Adrenal gland (tissue), 12 donors: ENCODE results near the gene DGCR8. TPM values are rescaled to one million over a fixed set of nuclear protein-coding genes. Genes with fewer than 3 reads are reported as not detected.

ENCODE experiments used
- DNase-seq, 7 donors: peaks; one replicate each; pipeline ENCODE4 v3.0.0-alpha.2; 2019 to 2020
- H3K27ac ChIP-seq, 5 donors: fragments of 200-600 bp; sonication (generic) in 4 of 5; 1 replicate in 3 of 5; 2 replicates in 2 of 5; pipeline versions ENCODE4 v1.5.1 to v1.8.0; 2016 to 2020; ENCODE audit warnings: mild to moderate bottlenecking in 1 of 5
- H3K27me3 ChIP-seq: fragments of 200-600 bp; 2 replicates; pipeline ENCODE4 v1.8.0; 2021
- H3K36me3 ChIP-seq, 2 donors: fragments of 200-600 bp; replicated peaks in 1 of 2; 1 replicate in 1 of 2; 2 replicates in 1 of 2; pipeline versions ENCODE4 v1.5.1 to v1.8.0; 2018 to 2022
- H3K4me1 ChIP-seq, 2 donors: fragments of 200-600 bp; replicated peaks in 1 of 2; 1 replicate in 1 of 2; 2 replicates in 1 of 2; pipeline versions ENCODE4 v1.5.1 to v1.8.0; 2018 to 2021
- H3K4me3 ChIP-seq, 4 donors: fragments of 200-600 bp; sonication (generic) in 3 of 4; one replicate each; pipeline ENCODE4 v1.5.1; 2016 to 2018
- H3K9me3 ChIP-seq, 3 donors: fragments of 200-600 bp; sonication (generic) in 1 of 3; replicated peaks in 1 of 3; 1 replicate in 2 of 3; 2 replicates in 1 of 3; pipeline versions ENCODE4 v1.5.1 to v1.8.0; 2016 to 2021
- CTCF ChIP-seq, 6 experiments: fragments of 450-650 bp in 4 of 6; fragments of 200-600 bp in 2 of 6; sonication (generic) in 1 of 6; IDR thresholded peaks; 1 replicate in 5 of 6; 2 replicates in 1 of 6; pipeline versions ENCODE4 v1.5.1 to v1.8.0; 2016 to 2021; ENCODE audit warnings: antibody characterized with exemption in 6 of 6, mild to moderate bottlenecking in 2 of 6, moderate library complexity in 1 of 6
- POLR2A ChIP-seq, 2 donors: fragments of 450-650 bp; IDR thresholded peaks; one replicate each; pipeline ENCODE4 v1.6.1; 2017; ENCODE audit warnings: antibody characterized with exemption in 2 of 2, mild to moderate bottlenecking in 2 of 2, moderate library complexity in 1 of 2
- whole genome bisulfite sequencing, 4 donors: extraction: QIAGEN DNeasy Blood & Tissue Kit in 2 of 4; methylation state at CpG; one replicate each; pipeline versions ENCODE4 v1.1.5 to v1.1.7; 2013 to 2017; 5-methylcytosine and 5-hydroxymethylcytosine counted together
- intact Hi-C, 2 donors: fragments of 100-400 bp; cut with DNase I; formaldehyde crosslinking; loops; one replicate each; pipeline versions ENCODE4 v1.14.1 to v1.15.0; 2022 to 2023
- polyA plus RNA-seq, 3 donors: library from polyadenylated mRNA; stranded (reverse); fragments of 200-250 nt in 2 of 3; fragments of 350-450 nt in 1 of 3; fragmentation: Illumina TruSeq in 1 of 3; extraction: RNeasy Lipid Tissue Mini Kit (QIAGEN cat#74804) in 1 of 3; gene quantifications; one replicate each; pipeline ENCODE4 v1.2.3, GENCODE V29; 2013 to 2014
- total RNA-seq, 9 donors: library from RNA; depleted of rRNA in 4 of 9; stranded (reverse); fragments of >200 nt in 4 of 9; fragments of 120-200 nt in 1 of 9; fragmentation: NEBNext Ultra II Directional in 1 of 9; extraction: Animal tissue kit (Norgen Biotek cat#: 25700) in 1 of 9; gene quantifications; one replicate each; pipeline versions ENCODE4 v1.1.0 to v1.2.4, GENCODE V29; 2013 to 2023
- donor health status: healthy with polysubstance abuse.
- donor health status: Bipolar disorder and iron deficiency.
- donor health status: DM: yes; HTN: yes; CAD: no.
- donor health status: DM: no; HTN: no; CAD: no.
- donor health status: DM: no; HTN: no; CAD: no.
- donor health status: DM: yes; HTN: yes; CAD: no.

DGCR8 gene
- total and polyA plus RNA-seq, 12 donors = 7.2 to 32.2 (median 22.4) TPM

- Histone ChIP-seq H3K27ac (no peak overlapping the region), H3K36me3 (peaks cover 0 to 99% of the 10 kb centered on the region in 2 donors), H3K9me3 (no peaks in the 10 kb centered on the region), H3K27me3 (no peaks in the 10 kb centered on the region), H3K4me3 (no peak overlapping the region), H3K4me1 (no peaks in the 10 kb centered on the region)
- intact Hi-C loops = loop anchor here in 1 of 2 donors (10.0 kb wide), 1 partner anchor 77 kb away; the partner anchor contains the start of gene ARVCF
- 93 to 95% (median 95%) methylated on average over 16 of the region's 16 CpGs for WGBS, 4 donors
- peak in 1 of 7 donors; percentile 9 for DNase-seq
- no peak for TF ChIP-seq CTCF (IDR thresholded peaks at IDR 0.05)
- TF ChIP-seq POLR2A (IDR thresholded peaks at IDR 0.05) = no peak
Observed at GRCh38 chr22:20091690-20092476, 11.8 kb downstream of the DGCR8 start.

- peak in 1 of 7 donors; percentile 8 for DNase-seq
- Histone ChIP-seq H3K4me3 (no peak overlapping the region), H3K27me3 (no peaks in the 10 kb centered on the region), H3K9me3 (no peaks in the 10 kb centered on the region), H3K27ac (no peak overlapping the region), H3K36me3 (peaks cover 0 to 99% of the 10 kb centered on the region in 2 donors), H3K4me1 (no peaks in the 10 kb centered on the region)
- intact Hi-C loops = loop anchor here in 1 of 2 donors (10.0 kb wide), 1 partner anchor 78 kb away; the partner anchor contains the start of gene ARVCF
- 92 to 93% (median 93%) methylated on average over 11 of the region's 11 CpGs for WGBS, 4 donors
- no peak for TF ChIP-seq POLR2A (IDR thresholded peaks at IDR 0.05)
- TF ChIP-seq CTCF (IDR thresholded peaks at IDR 0.05) = no peak
Observed at GRCh38 chr22:20092477-20092854, 12.4 kb downstream of the DGCR8 start.

GRCh38 chr22:20093418-20094196, 13.6 kb downstream of the DGCR8 start:
- Histone ChIP-seq H3K36me3 (peaks cover 0 to 97% of the 10 kb centered on the region in 2 donors), H3K9me3 (no peaks in the 10 kb centered on the region), H3K27ac (no peak overlapping the region), H3K27me3 (no peaks in the 10 kb centered on the region), H3K4me1 (no peaks in the 10 kb centered on the region), H3K4me3 (no peak overlapping the region)
- DNase-seq = peak in 1 of 7 donors; percentile 10
- WGBS, 4 donors = 92 to 100% (median 94%) methylated on average over 8 to 13 of the region's 13 CpGs
- intact Hi-C loops = loop anchor here in 1 of 2 donors (10.0 kb wide), 1 partner anchor 79 kb away; the partner anchor contains the start of gene ARVCF
- no peak for TF ChIP-seq CTCF (IDR thresholded peaks at IDR 0.05)
- no peak for TF ChIP-seq POLR2A (IDR thresholded peaks at IDR 0.05)

- peaks cover 0 to 96% of the 10 kb centered on the region in 2 donors for H3K36me3 ChIP-seq
- 92 to 97% (median 95%) methylated on average over 15 of the region's 15 CpGs for WGBS, 4 donors
- intact Hi-C loops = loop anchor here in 1 of 2 donors (10.0 kb wide), 1 partner anchor 80 kb away; the partner anchor contains the start of gene ARVCF
- H3K27ac ChIP-seq = no peak overlapping the region
- H3K27me3 ChIP-seq = no peaks in the 10 kb centered on the region
- TF ChIP-seq CTCF (IDR thresholded peaks at IDR 0.05) = no peak
- TF ChIP-seq POLR2A (IDR thresholded peaks at IDR 0.05) = no peak
- DNase-seq = peak in 1 of 7 donors; percentile 8
- no peaks in the 10 kb centered on the region for H3K9me3 ChIP-seq
- no peaks in the 10 kb centered on the region for H3K4me1 ChIP-seq
- H3K4me3 ChIP-seq = no peak overlapping the region
Observed at GRCh38 chr22:20094197-20094807, 14.3 kb downstream of the DGCR8 start.
